ENCODE results near the gene MYO5B.
A peak's percentile ranks its signal among the peaks of the same experiment; 100 is the strongest.

MYO5B gene

DNA sequence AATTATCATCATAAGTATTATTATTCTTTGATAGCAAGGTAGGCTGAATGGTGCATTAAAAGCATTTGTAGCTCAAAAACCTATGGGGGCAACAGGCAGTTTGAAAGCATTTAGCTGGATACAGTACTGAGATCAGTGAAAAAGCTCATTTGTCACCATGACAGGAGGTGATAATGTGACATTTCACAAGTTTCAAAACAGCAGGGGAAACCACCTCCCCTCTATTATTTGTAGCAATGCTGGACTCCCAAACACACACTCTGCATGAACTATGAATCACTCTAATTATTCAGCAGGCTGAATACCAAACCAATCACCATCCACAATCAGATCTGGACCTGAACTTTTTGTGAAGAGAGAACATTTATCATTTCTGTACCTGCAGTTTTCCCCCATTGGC lies 63.4 kb downstream of the MYO5B start:
- H3K27ac ChIP-seq: no peak overlapping the region
- TF ChIP-seq, protein P1, sequence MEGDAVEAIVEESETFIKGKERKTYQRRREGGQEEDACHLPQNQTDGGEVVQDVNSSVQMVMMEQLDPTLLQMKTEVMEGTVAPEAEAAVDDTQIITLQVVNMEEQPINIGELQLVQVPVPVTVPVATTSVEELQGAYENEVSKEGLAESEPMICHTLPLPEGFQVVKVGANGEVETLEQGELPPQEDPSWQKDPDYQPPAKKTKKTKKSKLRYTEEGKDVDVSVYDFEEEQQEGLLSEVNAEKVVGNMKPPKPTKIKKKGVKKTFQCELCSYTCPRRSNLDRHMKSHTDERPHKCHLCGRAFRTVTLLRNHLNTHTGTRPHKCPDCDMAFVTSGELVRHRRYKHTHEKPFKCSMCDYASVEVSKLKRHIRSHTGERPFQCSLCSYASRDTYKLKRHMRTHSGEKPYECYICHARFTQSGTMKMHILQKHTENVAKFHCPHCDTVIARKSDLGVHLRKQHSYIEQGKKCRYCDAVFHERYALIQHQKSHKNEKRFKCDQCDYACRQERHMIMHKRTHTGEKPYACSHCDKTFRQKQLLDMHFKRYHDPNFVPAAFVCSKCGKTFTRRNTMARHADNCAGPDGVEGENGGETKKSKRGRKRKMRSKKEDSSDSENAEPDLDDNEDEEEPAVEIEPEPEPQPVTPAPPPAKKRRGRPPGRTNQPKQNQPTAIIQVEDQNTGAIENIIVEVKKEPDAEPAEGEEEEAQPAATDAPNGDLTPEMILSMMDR (conservative IDR thresholded peaks at IDR 0.05): no peak

DNA sequence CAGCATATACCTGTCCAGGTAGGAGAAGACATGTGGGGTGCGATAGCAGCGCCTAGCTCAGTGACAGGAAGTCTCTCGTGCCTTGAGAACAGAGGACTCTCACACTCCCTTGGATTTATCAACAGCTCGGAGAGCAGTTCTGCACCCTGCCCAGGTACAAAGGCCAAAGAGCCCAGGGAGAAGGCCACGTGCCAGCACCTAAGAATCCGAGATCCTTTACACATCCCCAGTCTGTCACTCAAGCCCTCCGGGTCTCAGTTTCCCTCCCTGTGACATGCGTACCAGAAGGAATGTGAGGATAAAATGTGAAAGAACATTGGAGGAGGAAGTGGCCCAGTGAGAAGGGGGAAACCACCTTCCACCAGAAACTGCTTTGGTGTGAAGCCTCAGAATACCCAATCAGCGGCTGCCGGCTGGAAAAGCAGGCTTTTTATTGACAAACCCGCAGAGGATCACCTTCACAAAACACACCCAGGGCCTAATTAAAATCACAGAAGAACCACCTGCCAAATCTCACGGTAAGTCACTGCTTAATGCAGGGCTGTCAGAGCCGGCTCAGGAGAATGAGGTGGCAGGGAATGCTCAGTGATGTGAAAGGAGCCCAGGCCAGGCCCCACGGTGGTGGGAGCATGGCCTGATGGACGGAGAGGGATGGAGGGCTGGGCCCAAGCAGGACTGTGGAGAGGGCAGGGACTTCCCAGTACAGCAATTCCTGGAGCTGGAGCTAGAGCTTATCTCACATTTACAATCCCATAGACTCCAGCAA lies 66.3 kb downstream of the MYO5B start:
- peak overlapping the region; percentile 73 for H3K27ac ChIP-seq
- TF ChIP-seq, protein P1 (conservative IDR thresholded peaks at IDR 0.05): no peak

DNA sequence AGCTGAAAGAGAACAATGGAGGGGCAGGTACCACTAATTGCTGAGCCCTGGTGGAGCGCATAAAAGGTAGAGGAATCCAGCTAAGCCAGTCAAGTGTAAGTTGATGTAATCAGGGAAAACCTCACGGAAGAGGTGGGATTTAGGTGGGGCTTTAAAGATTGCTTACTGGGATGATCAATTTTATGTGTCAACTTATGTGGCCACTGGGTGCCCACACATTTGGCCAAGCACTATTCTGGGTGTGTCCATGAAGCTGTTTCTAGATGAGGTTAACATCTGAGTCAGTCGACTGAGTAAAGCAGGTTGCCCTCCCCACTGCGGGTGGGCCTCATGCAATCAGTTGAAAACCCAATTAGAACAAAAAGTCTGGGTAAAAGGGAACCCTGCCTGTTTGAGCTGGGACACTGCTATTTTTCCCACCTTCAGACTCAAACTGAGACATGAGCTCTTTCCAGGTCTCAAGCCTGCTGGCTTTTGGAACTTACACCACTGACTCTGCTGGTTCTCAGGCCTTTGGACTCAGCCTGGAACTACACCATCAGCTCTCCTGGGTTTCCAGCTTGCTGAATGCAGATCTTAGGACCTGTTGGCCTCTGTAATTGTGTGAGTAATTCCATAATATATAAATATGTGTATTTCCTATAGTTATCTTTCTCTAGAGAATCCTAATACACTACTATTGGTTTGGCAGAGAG lies 67.3 kb downstream of the MYO5B start:
- TF ChIP-seq, protein P1 (conservative IDR thresholded peaks at IDR 0.05): no peak
- H3K27ac ChIP-seq: peak overlapping the region; percentile 73

DNA sequence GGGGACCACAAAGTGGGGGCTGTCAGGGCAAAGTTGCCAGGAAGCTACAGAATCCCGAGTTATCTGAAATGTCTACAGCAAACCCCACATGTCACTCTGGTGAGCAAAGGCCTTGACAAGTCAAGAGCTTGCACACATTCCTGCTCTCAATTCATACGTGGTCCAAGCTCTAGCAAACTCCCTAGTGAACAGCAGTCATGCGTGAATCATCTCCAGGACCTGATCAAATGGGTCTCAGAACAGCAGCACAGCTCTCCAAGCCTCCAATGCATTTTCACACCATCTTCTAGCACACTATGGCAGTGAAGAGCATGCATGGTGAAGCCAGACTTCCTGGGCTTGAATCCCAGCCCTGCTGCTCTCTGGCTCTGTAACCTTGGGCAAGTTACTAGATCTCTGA lies 68.5 kb downstream of the MYO5B start:
- no peak overlapping the region for H3K27ac ChIP-seq
- TF ChIP-seq, protein P1 (conservative IDR thresholded peaks at IDR 0.05): no peak

DNA sequence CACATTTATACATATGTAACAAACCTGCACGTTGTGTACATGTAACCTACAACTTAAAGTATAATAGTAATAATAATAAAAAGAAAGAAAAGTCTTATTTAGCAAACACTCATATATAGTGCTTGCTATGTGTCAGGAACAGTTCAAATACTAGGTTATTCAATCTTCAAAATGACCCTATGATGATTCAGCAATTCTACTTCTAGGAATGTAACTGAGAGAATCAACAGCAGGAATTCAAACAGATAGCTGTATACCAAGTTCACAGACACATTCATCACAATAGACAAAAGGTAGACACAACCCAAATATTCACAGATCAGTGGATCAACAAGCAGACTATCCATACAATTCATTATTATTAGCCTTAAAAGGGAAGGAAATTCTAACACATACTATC lies 69.5 kb downstream of the MYO5B start:
- TF ChIP-seq, protein P1 (conservative IDR thresholded peaks at IDR 0.05): no peak

DNA sequence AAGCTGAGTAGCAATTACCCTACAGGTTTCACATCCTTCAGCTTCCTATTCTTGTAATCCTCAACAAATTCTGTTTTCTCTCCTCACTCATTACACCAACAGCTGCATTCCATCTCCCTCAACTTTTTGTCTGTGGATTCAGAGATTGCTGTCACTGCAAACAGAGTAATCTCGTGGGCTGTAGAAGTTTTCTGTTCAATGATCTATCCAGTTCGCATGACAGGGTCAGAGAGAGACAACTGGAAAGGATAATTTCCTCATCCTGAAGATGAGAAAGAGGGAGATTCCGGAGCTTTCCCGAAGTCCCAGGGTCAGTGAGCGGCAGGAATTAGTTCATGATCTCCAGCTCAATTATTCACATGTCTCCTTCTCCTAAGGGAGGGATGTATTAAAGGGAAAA lies 75.7 kb downstream of the MYO5B start:
- no peak overlapping the region for H3K27ac ChIP-seq
- TF ChIP-seq, protein P1 (conservative IDR thresholded peaks at IDR 0.05): no peak

More for the DNA sequence above, 69.5 kb downstream of the MYO5B start:
- no peak overlapping the region for H3K27ac ChIP-seq

DNA sequence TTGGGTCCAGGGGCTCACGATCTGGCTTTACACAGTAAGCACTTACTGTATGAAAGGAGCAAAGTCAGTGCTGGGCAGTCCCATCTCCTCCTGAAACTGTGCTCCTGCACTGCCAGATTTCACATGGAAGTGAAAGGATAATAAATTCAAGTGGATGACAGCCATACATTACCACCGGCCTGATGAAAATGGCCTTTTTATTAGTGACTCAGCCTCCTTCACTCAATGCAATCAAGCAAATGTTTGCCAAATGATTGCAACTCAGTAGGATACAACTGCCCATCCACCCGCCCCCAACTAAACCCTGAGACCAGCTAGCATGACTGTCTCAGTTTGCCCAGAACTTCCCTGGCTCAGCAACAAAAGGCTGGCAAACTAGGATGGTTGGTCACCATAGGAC lies 77.1 kb downstream of the MYO5B start:
- no peak overlapping the region for H3K27ac ChIP-seq
- TF ChIP-seq, protein P1 (conservative IDR thresholded peaks at IDR 0.05): no peak

All from VCaP (cell line).